HG02571 (cell line): ENCODE results near the gene APOBEC3A.
"Not testable (repeated sequence)": the region's sequence is repeated elsewhere in the genome, so short reads cannot be mapped to it uniquely, and the experiment has no call there.

Experiments used
- ATAC-seq: cut with Tn5 transposase; IDR thresholded peaks from one replicate; pipeline ENCODE4 v1.9.1; 2021; ENCODE audit warnings: mild to moderate bottlenecking, moderate library complexity; ENCODE audit not compliant: unreplicated experiment

APOBEC3A gene

DNA sequence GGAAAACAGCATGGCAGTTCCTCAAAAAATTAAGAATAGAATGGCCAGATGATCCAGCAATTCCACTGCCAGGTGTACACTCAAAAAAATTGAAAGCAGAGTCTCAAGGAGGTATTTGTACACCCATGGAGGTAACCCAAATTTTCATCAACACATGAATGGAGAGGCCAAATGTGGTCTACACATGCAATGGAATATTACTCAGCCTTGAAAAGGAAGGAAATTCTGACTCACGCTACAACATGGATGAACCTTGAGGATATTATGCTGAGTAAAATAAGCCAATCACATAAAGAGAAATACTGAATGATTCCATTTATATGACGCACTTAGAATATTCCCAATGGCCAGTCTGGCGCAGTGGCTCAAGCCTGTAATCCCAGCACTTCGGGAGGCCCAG, 19.9 kb downstream of the APOBEC3A start:
- ATAC-seq = not testable (repeated sequence)

DNA sequence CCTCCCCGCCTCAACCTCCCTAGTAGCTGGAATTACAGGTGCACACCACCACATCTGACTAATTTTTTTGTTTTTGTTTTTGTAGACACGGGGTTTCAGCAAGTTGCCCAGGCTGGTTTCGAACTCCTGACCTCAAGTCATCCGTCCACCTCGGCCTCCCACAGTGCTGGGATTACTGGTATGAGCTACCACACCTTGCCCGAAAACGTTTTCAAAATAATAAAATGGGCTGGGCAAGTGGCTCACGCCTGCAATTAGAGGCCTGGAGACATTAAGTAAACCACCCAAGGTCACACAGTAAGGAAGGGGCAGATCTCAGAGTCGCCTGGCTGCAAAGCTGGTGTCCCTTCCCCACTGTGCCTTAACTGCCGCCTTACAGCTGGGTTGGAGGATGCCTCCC, 23.2 kb downstream of the APOBEC3A start:
- not testable (repeated sequence) for ATAC-seq

DNA sequence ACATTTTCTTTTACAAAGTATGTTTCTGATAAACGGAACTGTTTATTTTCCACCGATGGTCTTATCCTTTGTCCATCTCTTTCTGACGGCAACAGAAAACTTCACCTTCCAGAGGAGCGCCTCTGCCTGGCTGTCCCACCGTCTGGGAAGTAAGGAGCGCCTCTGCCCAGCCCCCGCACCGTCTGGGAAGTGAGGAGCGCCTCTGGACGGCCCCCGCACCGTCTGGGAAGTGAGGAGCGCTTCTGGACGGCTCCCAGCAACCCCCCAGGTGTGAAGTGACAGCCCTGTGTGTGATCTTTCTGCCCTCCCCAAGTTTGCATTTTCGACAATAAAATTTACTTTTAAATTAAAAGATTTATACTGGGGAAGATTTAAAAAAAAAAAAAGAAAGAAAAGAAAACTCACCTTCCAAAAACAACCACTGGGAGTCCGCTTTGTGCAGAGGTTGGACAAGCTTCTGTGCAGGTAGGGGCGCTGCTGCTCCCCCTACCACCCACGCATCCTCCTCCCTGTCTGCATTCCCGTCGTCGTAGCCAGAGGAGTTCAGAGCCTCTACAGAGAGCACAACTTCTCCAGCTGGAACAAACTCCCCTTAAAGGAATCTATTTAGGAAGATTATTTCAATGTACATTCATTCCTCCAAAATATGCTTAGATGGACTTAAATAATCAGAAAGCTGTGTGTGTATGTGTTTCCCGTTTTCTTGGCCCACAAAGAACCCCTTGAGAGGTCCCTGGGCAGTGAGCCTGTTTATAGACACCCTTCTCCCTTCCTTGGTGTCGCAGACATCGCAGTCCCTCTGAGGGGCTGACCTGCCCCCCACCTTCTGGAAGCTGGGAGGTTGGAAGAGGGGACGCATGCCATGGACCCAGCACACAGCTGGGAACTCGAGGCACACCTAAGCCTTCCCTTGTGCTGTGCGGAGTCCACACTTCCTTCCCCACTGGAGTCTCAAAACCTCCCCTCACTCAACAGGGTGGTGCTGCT, 23.9 kb downstream of the APOBEC3A start:
- no peak for ATAC-seq

DNA sequence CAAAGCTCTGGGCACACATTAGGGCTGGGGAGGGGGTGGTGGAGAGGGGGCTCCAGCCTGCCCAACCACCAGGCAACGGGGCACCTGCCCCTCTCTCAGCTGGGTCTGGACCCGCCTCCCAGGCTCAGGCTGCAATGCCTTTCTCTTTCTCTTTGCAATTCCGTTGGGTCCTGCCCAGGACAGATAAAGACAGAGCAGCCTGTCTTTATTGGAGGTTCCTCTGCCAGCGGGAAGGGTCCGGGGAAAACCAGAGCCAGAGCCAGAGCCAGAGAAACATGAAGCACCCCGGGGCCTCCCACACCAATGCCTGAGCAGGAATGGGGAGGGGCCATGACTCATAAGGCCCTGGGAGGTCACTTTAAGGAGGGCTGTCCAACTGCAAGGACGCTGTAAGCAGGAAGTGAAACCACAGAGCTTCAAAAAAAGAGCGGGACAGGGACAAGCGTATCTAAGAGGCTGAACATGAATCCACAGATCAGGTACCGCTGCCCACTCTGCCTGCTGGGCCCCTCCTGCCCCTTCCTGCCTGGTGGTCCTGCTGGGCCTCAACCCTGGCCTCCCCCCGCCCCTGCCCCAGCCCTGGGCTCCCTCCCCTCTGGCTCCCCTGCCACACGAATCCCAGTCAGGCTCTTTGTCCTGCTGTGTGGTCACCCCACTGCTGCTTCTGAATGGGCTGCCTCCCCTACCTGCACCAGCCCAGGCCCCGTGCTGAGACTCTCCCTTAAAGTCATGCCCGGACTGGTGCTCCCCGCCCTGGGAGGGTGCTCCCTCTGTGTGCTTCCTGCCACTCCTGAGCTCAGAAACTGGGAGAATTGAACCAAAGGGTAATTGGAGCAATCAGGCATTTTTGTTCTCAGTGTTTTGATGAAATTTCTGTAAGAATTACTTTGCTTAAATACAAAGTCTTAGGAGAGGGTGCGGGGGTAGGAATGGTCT, 24.9 kb downstream of the APOBEC3A start, which contains the start of gene APOBEC3B:
TSS of gene APOBEC3B (plus strand) at position 356 of the 936 bp plus-strand sequence. CDS start at position 463, 107 bp downstream.
- ATAC-seq = peak; percentile 62

DNA sequence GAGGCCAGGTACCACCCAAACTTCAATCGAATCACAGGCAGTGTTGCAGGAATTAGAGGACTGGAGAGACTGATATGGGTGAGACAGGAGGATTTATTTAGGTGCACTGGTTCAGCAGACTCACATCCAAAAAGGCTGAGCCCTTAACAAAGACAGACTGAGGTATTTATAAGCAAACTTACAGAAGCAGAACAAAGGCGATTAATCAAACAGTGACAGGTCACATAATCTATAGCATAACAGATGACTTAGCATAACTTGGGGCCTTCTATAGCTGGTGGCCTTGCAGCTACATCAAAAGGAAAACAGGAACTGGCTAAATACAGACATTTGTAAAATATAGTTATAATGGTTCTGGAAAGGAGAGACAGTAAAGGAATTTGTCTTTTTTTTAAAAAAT, 26.8 kb downstream of the APOBEC3A start:
- no peak for ATAC-seq

DNA sequence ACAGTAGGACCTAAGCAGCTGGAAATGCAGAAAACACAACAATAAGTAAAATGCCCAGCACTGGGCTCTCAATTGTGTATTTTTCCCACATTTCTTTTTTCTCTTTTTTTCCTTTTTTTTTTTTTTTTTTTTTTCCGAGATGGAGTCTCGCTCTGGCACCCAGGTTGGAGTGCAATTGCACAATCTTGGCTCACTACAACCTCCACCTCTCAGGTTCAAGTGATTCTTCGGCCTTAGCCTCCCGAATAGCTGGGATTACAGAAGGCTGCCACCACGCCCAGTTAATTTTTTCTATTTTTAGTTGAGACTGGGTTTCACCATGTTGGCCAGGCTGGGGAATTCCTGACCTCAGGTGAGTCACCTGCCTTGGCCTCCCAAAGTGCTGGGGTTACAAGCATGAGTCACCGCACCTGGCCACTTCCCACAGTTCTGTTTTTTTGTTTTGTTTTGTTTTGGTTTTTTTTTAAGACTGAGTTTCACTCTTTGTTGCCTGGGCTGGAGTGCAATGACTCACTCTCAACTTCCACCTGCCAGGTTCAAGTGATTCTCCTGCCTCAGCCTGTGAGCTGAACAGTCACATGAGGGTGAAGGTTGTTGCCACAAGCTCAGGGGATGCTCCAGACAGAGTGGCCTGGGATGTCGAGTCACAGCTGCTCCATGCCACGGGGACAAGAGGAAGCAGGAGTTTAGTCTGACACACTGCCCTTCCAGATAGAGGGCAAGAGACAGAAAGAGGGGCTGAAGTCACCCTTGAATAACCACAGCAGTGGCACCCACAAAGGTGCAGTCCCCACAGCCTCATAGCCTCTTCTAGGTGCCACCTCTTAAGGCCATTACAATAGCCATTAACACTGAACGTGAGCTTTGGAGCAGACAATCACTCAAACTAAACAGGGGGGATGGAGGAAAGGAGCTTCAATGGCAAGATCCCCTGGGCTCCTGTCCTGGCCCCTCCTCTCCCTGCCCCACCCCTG, 27.7 kb downstream of the APOBEC3A start:
- ATAC-seq = peak; percentile 58

DNA sequence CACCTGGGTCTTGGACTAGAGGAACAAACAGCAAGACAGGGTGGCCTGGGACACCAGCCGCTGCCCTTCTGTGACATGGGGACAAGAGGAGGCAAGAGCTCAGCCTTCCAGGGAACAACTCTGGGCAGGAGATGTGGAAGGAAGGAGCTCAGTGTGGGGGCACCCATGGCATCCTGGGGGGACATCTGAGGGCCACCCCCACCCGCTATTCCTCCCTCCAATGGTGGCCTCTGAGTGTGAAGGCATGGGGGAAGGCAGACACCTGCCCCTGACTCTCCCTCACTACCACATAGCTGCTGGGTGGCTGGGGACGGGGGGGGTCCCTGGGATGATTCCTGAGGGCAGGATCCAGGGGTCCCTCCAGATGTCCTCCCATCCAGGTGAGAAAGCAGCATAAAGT, 29.2 kb downstream of the APOBEC3A start:
- ATAC-seq = no peak

DNA sequence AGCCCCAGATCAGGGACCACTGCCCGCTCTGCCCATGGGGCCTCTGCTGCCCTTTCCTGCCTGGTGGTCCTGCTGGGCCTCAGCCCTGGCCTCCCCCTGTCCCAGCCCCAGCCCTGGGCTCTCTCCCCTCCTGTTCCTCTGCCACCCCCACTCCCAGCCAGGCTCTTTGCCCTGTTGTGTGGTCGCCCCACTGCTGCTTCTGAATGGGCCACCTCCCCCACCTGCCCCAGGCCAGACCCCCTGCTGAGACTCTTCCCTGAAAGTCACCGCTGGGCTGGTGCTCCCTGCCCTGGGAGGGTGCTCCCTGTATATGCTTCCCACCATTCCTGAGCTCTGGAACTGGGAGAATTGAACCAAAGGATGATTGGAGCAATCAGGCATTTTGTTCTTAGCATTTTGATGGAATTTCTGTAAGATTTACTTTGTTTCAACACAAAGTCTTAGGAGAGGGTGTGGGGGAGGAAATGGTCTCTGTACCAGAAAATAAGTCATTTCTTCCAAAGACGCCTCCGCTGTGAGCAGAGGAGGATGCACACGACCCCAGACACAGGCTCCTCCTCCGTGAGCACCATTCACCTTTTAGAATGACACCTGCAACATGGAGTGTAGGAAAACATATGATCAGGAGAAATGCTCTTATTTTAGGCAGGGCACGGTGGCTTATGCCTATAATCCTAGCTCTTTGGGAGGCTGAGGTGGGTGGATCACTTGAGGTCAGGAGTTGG, 29.9 kb downstream of the APOBEC3A start:
- no peak for ATAC-seq

DNA sequence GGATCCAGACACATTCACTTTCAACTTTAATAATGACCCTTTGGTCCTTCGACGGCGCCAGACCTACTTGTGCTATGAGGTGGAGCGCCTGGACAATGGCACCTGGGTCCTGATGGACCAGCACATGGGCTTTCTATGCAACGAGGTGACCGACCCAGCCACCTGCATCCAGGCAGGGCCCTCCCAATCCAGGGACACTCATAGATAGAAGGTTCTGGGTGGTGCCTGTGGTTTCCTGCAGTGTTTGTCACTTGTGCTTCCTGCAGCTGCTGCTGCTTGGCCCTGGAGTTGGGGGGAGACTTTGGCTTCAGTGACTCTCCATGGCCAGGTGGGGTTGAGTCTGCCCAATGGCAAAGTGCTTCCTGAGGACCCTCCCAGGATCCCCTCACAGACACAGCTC, 32.1 kb downstream of the APOBEC3A start:
- ATAC-seq = no peak

DNA sequence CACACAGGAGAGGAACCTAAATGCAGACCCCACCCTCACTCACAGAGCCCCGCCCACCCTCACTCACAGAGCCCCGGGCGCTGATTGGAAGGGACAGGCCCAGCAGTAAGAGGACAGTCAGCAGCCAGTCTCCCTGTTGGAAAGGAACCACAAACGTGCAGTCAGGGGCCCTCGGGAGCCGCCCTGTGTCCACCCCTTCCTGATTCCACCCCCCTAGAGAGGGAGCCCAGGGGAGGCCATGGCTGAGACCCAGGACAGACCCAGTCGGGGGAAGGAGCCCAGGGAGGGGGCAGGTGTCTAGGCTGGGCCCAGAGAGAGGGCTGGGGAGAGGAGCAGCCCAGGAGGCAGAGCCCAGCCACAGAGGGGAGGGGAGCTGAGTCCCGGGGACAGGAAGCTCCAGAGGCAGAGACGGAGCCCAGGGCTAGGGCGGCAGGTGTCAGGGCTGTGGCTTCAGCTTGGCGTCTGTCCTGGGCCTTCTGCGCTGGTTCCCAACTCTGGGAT, 35.5 kb downstream of the APOBEC3A start:
- not testable (repeated sequence) for ATAC-seq

DNA sequence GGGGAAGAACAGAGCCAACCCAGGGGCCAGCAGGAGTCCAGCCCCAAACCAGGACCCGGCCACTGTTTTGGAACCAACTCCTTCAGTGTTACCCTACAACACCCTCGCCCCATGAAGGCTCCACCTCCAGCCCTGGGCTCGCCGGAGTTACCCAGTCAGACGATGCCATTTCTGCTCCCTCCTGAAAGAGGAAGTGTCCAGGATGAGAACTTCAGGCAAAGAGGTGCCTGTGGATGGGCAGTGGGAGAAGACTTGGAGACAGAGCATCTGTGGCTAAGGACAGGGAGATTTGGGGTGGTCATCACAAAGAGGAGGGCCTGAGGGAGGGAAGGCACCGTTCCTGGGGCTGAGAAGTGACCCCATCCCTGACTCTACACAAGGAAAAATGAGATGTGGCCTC, 38.7 kb downstream of the APOBEC3A start:
- ATAC-seq = no peak

DNA sequence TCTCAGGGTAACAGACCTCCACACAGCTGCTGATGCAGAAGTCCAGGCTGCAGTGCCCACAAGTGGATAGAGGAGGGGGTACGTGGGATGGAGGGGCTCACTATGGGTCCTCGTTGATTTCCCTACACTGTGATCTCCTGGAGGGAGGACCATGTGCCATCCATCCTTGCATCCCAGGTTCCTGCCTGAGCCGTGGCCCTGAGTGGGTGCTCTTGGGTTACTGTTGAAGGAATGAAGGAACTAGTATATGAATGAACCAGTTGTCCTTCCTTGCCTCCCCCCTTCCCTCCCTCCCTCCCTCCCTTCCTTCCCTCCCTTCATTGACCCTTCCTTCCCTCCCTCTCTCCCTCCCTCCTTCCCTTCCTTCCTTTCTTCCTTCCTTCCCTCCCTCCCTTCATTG, 40.1 kb downstream of the APOBEC3A start:
- ATAC-seq = no peak

DNA sequence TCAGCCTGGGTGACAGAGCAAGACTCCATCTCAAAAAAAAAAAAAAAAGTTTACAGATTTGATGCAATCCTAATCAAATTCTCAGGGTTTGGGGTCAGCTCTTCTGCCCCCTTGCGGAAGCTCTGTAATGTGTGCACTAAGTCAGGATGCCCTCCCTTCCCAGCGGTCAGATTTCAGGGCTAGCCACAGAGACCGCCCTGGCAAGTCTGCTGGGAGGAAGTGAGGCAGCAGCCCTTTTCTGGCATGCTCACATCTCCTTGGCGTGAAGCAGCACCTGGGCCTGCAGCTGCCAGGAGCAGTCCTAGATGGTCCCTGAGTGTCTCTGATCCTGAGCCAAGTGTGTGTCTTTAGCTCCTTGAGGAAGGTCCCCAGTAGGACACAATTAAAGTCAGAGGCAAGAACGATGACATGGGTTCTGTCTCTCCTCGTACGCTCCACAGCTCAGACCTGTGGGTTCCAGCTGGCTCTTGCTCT, 45.8 kb downstream of the APOBEC3A start:
- no peak for ATAC-seq

DNA sequence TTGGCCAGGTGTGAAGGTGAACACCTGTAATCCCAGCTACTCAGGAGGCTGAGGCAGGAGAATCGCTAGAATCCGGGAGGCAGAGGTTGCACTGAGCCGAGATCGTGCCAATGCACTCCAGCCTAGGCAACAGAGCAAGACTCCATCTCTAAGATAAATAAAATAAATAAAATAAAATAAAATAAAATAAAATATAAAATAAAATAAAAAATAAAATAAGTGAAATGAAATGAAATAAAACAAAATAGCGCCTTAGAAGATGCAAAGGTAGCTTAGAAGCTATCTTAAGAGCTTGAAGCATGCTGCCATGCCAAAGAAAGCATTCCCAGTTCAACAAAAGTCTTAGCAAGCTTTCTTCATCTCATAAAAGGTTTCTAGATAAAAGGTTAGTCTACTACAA, 49.8 kb downstream of the APOBEC3A start:
- no peak for ATAC-seq

DNA sequence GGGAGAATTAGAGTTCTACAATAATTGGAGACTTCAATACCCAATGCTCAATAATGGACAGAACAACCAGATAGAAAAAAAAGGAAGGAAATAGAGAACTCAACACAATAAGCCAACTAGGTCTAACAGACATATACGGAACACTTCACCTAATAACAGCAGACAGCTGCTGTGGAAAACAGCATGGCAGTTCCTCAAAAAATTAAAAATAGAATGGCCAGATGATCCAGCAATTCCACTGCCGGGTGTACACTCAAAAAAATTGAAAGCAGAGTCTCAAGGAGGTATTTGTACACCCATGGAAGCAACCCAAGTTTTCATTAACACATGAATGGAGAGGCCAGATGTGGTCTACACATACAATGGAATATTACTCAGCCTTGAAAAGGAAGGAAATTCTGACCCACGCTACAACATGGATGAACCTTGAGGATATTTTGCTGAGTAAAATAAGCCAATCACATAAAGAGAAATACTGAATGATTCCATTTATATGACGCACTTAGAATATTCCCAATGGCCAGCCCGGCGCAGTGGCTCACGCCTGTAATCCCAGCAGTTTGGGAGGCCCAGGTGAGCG, 51.0 kb downstream of the APOBEC3A start:
- ATAC-seq = not testable (repeated sequence)

DNA sequence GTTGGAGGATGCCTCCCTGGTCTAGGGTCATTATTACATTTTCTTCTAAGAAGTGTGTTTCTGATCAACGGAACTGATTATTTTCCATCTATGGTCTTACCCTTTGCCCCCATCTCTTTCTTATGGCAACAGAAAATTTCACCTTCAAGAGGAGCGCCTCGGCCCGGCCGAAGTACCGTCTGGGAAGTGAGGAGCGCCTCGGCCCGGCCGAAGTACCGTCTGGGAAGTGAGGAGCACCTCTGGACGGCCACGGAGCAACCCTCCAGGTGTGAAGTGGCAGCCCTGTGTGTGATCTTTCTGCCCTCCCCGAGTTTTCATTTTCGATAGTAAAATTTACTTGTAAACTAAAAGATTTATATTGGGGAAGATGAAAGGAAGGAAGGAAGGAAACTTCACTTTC, 53.5 kb downstream of the APOBEC3A start:
- ATAC-seq = no peak
